DND-41 (cell line): ENCODE data around the gene TRAPPC14.

ENCODE experiments used
- CTCF ChIP-seq: IDR thresholded peaks from 2 replicates; pipeline ENCODE4 v1.5.1; 2012; ENCODE audit warnings: borderline replicate concordance, low read length, moderate library complexity, mild to moderate bottlenecking; ENCODE audit not compliant: poor library complexity, severe bottlenecking; ENCODE audit errors: extremely low read depth
- EZH2 ChIP-seq: IDR thresholded peaks from 3 replicates; pipeline ENCODE4 v1.6.1; 2012; ENCODE audit warnings: borderline replicate concordance, low read depth, mild to moderate bottlenecking, moderate library complexity, low read length, inconsistent platforms; ENCODE audit not compliant: severe bottlenecking

DNA sequence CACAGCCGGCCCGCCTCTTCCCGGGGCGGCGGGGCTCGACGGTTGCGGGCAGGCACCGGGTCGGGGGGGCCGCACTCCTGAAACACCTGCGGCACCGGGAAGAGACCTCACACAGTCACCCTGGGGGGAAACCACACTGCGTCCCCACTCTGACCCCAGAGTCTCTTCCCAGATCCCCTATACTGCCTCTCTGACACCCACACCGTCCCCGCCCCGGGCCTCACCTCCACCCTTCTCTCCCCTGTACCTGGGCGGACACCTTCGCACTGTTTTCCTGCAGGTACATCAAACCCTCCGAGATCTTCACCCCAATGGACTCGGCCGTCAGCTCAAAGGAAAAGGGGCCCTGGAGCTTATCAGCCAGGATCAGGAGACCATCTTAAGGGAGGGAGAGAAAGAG, 13.3 kb upstream of the TRAPPC14 start:
- no peak for TF ChIP-seq CTCF
- no peak for TF ChIP-seq EZH2
